Smooth muscle cell (in vitro differentiated cells): ENCODE measurements around the gene RUNX1. TPM values are rescaled to one million over a fixed set of nuclear protein-coding genes. Genes with fewer than 3 reads are reported as not detected.

Experiments
- DNase-seq: peaks from one replicate; lab custom pipeline; 2025; ENCODE audit not compliant: unreplicated experiment; lab: John Stamatoyannopoulos, UW
- H2AFZ ChIP-seq: fragments of 200-600 bp; sonication (generic); 2 replicates; pipeline ENCODE4 v1.6.0; 2016; ENCODE audit warnings: antibody characterized with exemption, low read depth, mild to moderate bottlenecking
- H3F3A ChIP-seq: fragments of 200-600 bp; sonication (generic); 2 replicates; pipeline ENCODE4 v1.6.0; 2017; ENCODE audit warnings: antibody characterized with exemption, low read depth
- H3K27ac ChIP-seq: fragments of 200-600 bp; sonication (generic); 2 replicates; pipeline ENCODE4 v1.5.1; 2016; ENCODE audit warnings: low read depth, mild to moderate bottlenecking
- H3K27me3 ChIP-seq: fragments of 200-600 bp; sonication (generic); 2 replicates; pipeline ENCODE4 v1.6.1; 2016; ENCODE audit warnings: low read depth, mild to moderate bottlenecking
- H3K36me3 ChIP-seq: fragments of 200-600 bp; sonication (generic); 2 replicates; pipeline ENCODE4 v1.5.1; 2016; ENCODE audit warnings: low read depth
- H3K4me1 ChIP-seq: fragments of 200-600 bp; sonication (generic); 2 replicates; pipeline ENCODE4 v1.5.1; 2016; ENCODE audit warnings: low read depth
- H3K4me2 ChIP-seq: fragments of 200-600 bp; sonication (generic); 2 replicates; pipeline ENCODE4 v1.6.0; 2016; ENCODE audit warnings: mild to moderate bottlenecking
- H3K4me3 ChIP-seq: fragments of 200-600 bp; sonication (generic); 2 replicates; pipeline ENCODE4 v1.5.1; 2016; ENCODE audit warnings: mild to moderate bottlenecking
- H3K79me2 ChIP-seq: fragments of 200-600 bp; sonication (generic); 2 replicates; pipeline ENCODE4 v1.6.0; 2016; ENCODE audit warnings: low read depth, mild to moderate bottlenecking
- H3K9ac ChIP-seq: fragments of 200-600 bp; sonication (generic); 2 replicates; pipeline ENCODE4 v1.6.0; 2016; ENCODE audit warnings: low read depth
- H3K9me3 ChIP-seq: fragments of 200-600 bp; sonication (generic); replicated peaks from 2 replicates; pipeline ENCODE4 v1.5.1; 2016; ENCODE audit warnings: low read depth
- H4K20me1 ChIP-seq: fragments of 200-600 bp; sonication (generic); 2 replicates; pipeline ENCODE4 v1.6.0; 2016; ENCODE audit warnings: low read depth
- CTCF ChIP-seq: fragments of 200-600 bp; sonication (generic); IDR thresholded peaks from 2 replicates; pipeline ENCODE4 v1.5.1; 2017; ENCODE audit warnings: borderline replicate concordance, mild to moderate bottlenecking, antibody characterized with exemption; ENCODE audit not compliant: insufficient read depth, poor library complexity, severe bottlenecking
- WGBS: methylation state at CpG from one replicate; pipeline ENCODE4 v1.1.7; 2016; ENCODE audit warnings: low lambda C conversion rate; 5-methylcytosine and 5-hydroxymethylcytosine counted together
- polyA plus RNA-seq: library from polyadenylated mRNA; unstranded; fragments of >200 nt; fragmentation: Nextera tagmentation; extraction: Ambion mirVana; gene quantifications from 2 replicates; pipeline ENCODE4 v1.2.1, GENCODE V29; 2016
- total RNA-seq: library from RNA; depleted of rRNA; stranded (reverse); fragments of >200 nt; gene quantifications from 2 replicates; pipeline ENCODE4 v1.2.3, GENCODE V29; 2014

The RUNX1 gene
- total and polyA plus RNA-seq, 2 experiments from 2014 or later = 33.4 to 97.6 TPM

DNA sequence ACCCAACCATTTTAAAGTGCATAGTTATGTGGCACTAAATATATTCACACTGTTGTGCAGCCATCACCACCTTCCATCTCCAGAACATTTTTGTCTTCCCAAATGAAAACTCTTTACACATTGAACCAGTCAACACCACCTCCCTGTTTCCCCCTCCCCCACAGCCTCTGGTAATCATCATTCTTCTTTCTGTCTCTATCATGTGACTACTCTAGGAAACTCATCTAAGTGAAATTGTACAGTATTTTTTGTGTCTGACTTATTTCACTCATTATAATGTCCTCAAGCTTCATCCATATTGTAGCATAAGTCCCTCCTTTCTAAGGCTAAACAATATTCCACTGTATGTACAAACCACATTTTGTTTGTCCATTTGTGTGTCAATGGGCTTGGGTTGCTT lies 128.0 kb downstream of the RUNX1 start:
- H3K4me3 ChIP-seq = no peak overlapping the region
- H2AFZ ChIP-seq = no peak overlapping the region
- H3F3A ChIP-seq = peaks cover 3% of the 10 kb centered on the region
- H3K79me2 ChIP-seq = peaks cover 7% of the 10 kb centered on the region
- no peak for DNase-seq
- TF ChIP-seq CTCF = no peak
- H3K4me1 ChIP-seq = no peaks in the 10 kb centered on the region
- peaks cover 46% of the 10 kb centered on the region for H4K20me1 ChIP-seq
- no peak overlapping the region for H3K27ac ChIP-seq
- H3K4me2 ChIP-seq = no peak overlapping the region
- H3K9me3 ChIP-seq = no peaks in the 10 kb centered on the region
- no peak overlapping the region for H3K9ac ChIP-seq
- H3K36me3 ChIP-seq = no peaks in the 10 kb centered on the region
- no peaks in the 10 kb centered on the region for H3K27me3 ChIP-seq

GRCh38 chr21:34919406-34919805 lies 129.7 kb downstream of the RUNX1 start:
- Histone ChIP-seq H3K27me3 (no peaks in the 10 kb centered on the region), H3K4me2 (no peak overlapping the region), H2AFZ (no peak overlapping the region), H3F3A (peaks cover 15% of the 10 kb centered on the region), H3K27ac (no peak overlapping the region), H4K20me1 (peaks cover 59% of the 10 kb centered on the region), H3K36me3 (no peaks in the 10 kb centered on the region), H3K9ac (no peak overlapping the region), H3K9me3 (no peaks in the 10 kb centered on the region), H3K4me3 (no peak overlapping the region), H3K79me2 (peaks cover 7% of the 10 kb centered on the region), H3K4me1 (peaks cover 6% of the 10 kb centered on the region)
- TF ChIP-seq CTCF = no peak
- DNase-seq = no peak
- 79% methylated on average over 6 of the region's 6 CpGs for WGBS

DNA sequence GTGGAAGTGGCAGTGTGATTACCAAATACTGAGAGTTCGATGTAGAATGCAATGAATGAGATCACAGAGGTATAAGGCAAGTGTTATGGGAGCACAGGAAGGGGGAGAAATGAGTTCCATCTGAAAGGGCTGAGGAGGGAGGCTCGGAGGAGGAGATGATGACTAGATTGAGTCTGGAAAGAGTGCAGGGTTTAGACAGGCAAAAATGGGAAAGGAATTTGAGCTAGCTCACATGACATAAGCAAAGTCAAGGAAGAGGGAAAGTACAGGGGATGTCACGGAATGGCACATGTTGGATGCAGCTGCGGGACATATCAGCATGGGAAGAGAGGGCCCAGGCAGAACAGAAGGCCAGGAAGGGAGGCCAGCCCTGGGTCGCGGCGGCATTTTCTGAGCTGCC lies 132.7 kb downstream of the RUNX1 start:
- H3K27me3 ChIP-seq = no peaks in the 10 kb centered on the region
- no peaks in the 10 kb centered on the region for H3K36me3 ChIP-seq
- no peak for TF ChIP-seq CTCF
- H3K4me2 ChIP-seq = peak overlapping the region; percentile 24
- peaks cover 15% of the 10 kb centered on the region for H3F3A ChIP-seq
- H3K79me2 ChIP-seq = peaks cover 7% of the 10 kb centered on the region
- no peak overlapping the region for H3K9ac ChIP-seq
- WGBS = 84% methylated on average over 7 of the region's 7 CpGs
- H2AFZ ChIP-seq = no peak overlapping the region
- peaks cover 61% of the 10 kb centered on the region for H4K20me1 ChIP-seq
- DNase-seq = no peak
- H3K4me1 ChIP-seq = peaks cover 6% of the 10 kb centered on the region
- H3K27ac ChIP-seq = peak overlapping the region; percentile 72
- H3K4me3 ChIP-seq = no peak overlapping the region
- H3K9me3 ChIP-seq = no peaks in the 10 kb centered on the region

- Histone ChIP-seq H3K4me1 (peaks cover 6% of the 10 kb centered on the region), H3F3A (peaks cover 15% of the 10 kb centered on the region), H3K27me3 (no peaks in the 10 kb centered on the region), H3K4me3 (no peak overlapping the region), H3K9me3 (no peaks in the 10 kb centered on the region), H3K36me3 (no peaks in the 10 kb centered on the region), H2AFZ (no peak overlapping the region), H3K9ac (peak overlapping the region; percentile 48), H4K20me1 (peaks cover 66% of the 10 kb centered on the region), H3K4me2 (peak overlapping the region; percentile 24), H3K27ac (peak overlapping the region; percentile 72), H3K79me2 (peaks cover 7% of the 10 kb centered on the region)
- no peak for TF ChIP-seq CTCF
- DNase-seq = no peak
Measured at GRCh38 chr21:34915364-34915841, 133.7 kb downstream of the RUNX1 start.
